Measurements from ENCODE around the gene AATF. TPM values are rescaled to one million over a fixed set of nuclear protein-coding genes. Genes with fewer than 3 reads are reported as not detected.

The AATF gene
- total RNA-seq, 1 donor from 2014 or later = 22.5 TPM

DNA sequence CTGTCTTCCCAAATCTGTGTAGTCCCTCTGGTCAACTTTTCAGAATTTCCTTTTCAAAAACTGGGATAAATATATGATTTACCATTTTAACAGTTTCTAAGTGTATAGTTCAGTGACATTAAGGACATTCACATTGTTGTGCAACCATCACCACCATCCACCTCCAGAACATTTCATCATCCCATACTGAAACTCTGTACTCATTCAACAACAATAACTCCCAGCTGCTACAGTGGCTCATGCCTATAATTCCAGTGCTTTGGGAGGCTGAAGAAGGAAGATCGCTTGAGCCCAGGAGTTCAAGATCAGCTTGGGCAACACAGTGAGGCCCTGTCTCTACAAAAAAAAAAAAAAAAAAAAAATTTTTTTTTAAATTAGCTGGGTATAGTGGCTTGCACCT lies 131.0 kb downstream of the AATF start:
- Mint-ChIP-seq H3K4me3 (ENCODE audit: unreplicated experiment) (no peak overlapping the region), H3K27ac (ENCODE audit: unreplicated experiment) (no peak overlapping the region), H3K9me3 (ENCODE audit: unreplicated experiment) (no peaks in the 10 kb centered on the region), H3K36me3 (ENCODE audit: unreplicated experiment) (peaks cover 7% of the 10 kb centered on the region), H3K27me3 (ENCODE audit: unreplicated experiment) (no peaks in the 10 kb centered on the region), H3K4me1 (ENCODE audit: low read depth, unreplicated experiment) (no peaks in the 10 kb centered on the region)
- TF ChIP-seq, protein P1, sequence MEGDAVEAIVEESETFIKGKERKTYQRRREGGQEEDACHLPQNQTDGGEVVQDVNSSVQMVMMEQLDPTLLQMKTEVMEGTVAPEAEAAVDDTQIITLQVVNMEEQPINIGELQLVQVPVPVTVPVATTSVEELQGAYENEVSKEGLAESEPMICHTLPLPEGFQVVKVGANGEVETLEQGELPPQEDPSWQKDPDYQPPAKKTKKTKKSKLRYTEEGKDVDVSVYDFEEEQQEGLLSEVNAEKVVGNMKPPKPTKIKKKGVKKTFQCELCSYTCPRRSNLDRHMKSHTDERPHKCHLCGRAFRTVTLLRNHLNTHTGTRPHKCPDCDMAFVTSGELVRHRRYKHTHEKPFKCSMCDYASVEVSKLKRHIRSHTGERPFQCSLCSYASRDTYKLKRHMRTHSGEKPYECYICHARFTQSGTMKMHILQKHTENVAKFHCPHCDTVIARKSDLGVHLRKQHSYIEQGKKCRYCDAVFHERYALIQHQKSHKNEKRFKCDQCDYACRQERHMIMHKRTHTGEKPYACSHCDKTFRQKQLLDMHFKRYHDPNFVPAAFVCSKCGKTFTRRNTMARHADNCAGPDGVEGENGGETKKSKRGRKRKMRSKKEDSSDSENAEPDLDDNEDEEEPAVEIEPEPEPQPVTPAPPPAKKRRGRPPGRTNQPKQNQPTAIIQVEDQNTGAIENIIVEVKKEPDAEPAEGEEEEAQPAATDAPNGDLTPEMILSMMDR (IDR thresholded peaks at IDR 0.05; ENCODE audit: partially characterized antibody, unreplicated experiment) = no peak
- no peak for DNase-seq

DNA sequence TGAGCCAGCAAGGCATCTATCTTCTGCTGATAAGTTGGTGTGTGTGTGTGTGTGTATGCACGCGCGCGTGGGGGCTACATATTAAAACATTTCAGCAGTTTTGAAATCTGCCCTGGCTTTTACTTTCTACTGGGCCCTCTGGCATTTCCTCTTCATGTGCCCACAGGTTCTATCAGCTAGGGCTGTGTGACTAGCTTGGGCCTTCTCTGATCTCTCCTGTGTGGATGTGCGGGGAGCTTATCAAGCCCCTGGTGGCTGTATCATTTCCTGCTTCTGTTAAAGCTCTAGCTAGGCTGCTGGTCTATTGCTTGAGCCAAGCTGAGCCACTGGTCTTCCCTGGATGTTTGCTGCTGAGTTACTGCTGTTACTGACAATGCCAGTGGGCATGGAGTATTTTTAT lies 132.5 kb downstream of the AATF start:
- H3K36me3 Mint-ChIP-seq (ENCODE audit: unreplicated experiment) = peaks cover 7% of the 10 kb centered on the region
- no peak for DNase-seq
- TF ChIP-seq, protein P1 (IDR thresholded peaks at IDR 0.05; ENCODE audit: partially characterized antibody, unreplicated experiment) = no peak
- H3K4me1 Mint-ChIP-seq (ENCODE audit: low read depth, unreplicated experiment) = no peaks in the 10 kb centered on the region
- H3K4me3 Mint-ChIP-seq (ENCODE audit: unreplicated experiment) = no peak overlapping the region
- H3K27me3 Mint-ChIP-seq (ENCODE audit: unreplicated experiment) = no peaks in the 10 kb centered on the region
- no peaks in the 10 kb centered on the region for H3K9me3 Mint-ChIP-seq (ENCODE audit: unreplicated experiment)
- no peak overlapping the region for H3K27ac Mint-ChIP-seq (ENCODE audit: unreplicated experiment)

DNA sequence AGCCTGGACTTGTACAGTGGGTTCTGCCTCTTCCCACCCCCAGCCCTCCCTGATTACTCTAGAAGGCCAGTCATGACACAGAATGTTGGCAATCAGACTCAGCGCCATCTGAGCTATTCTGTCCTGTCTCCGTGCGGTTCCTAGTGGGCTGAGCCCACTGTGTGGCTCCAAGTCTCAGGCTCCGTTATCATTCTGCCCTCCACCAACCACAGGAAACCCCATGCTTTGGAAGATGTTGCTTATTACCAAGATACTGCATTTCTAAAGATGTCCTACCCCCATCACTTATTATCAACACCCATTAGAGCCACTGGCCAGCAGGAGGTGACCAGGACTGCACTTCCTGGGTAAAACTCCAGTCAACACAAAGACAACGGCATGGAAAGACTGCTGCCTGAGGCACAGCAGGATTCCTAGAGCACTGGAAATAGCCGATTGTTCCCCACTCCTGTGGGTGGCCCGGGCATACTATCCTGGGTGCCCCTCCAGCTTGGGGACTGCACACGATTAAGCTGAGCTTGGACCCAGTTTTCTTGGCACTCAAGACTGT lies 133.6 kb downstream of the AATF start:
- H3K27me3 Mint-ChIP-seq (ENCODE audit: unreplicated experiment) = no peaks in the 10 kb centered on the region
- H3K36me3 Mint-ChIP-seq (ENCODE audit: unreplicated experiment) = peaks cover 7% of the 10 kb centered on the region
- no peak overlapping the region for H3K4me3 Mint-ChIP-seq (ENCODE audit: unreplicated experiment)
- TF ChIP-seq, protein P1 (IDR thresholded peaks at IDR 0.05; ENCODE audit: partially characterized antibody, unreplicated experiment) = no peak
- H3K27ac Mint-ChIP-seq (ENCODE audit: unreplicated experiment) = no peak overlapping the region
- H3K9me3 Mint-ChIP-seq (ENCODE audit: unreplicated experiment) = no peaks in the 10 kb centered on the region
- H3K4me1 Mint-ChIP-seq (ENCODE audit: low read depth, unreplicated experiment) = no peaks in the 10 kb centered on the region
- no peak for DNase-seq

DNA sequence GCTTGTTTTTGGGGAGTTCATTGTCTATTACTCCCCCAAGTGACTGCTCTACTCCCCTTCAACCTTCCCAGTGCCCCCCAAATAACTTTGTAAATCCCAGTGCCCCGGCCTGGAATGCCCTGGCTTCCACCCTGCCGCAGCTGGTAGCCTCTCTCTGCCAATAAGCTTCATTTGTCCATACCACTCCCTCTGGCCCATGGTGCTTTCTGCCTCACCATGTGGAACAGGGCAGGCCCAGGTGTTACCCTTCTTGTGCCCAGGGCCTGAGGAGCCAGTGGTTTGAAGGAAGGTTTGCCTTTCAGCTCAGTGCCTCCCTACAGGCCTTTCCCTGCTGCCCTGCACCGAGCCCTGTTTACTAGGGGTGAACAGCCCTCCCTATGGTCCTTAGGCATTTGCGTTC lies 134.2 kb downstream of the AATF start:
- Mint-ChIP-seq H3K27ac (ENCODE audit: unreplicated experiment) (no peak overlapping the region), H3K27me3 (ENCODE audit: unreplicated experiment) (no peaks in the 10 kb centered on the region), H3K9me3 (ENCODE audit: unreplicated experiment) (no peaks in the 10 kb centered on the region), H3K4me3 (ENCODE audit: unreplicated experiment) (no peak overlapping the region), H3K36me3 (ENCODE audit: unreplicated experiment) (peaks cover 7% of the 10 kb centered on the region), H3K4me1 (ENCODE audit: low read depth, unreplicated experiment) (no peaks in the 10 kb centered on the region)
- DNase-seq = no peak
- TF ChIP-seq, protein P1 (IDR thresholded peaks at IDR 0.05; ENCODE audit: partially characterized antibody, unreplicated experiment) = no peak

DNA sequence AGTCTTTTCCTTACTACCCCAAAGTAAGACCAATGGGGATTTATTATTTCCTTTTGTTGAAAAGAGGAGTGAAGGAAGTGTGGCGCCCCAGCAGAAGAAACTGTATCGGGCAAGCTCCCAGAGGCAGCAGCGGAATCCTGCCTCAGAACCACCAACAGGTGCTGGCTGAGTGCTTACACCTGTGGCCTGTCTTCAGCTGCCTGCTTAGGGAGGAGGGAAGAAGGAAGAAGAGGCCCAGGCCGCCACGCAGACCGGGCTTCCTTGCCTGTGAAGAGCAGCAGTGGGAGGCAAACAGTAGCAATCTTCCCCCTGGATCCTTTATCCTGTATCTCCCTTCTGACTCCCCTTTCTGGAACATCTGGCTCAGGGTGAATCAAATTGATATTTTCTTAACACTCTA lies 134.7 kb downstream of the AATF start:
- Mint-ChIP-seq H3K36me3 (ENCODE audit: unreplicated experiment) (peaks cover 7% of the 10 kb centered on the region), H3K4me1 (ENCODE audit: low read depth, unreplicated experiment) (no peaks in the 10 kb centered on the region), H3K4me3 (ENCODE audit: unreplicated experiment) (no peak overlapping the region), H3K9me3 (ENCODE audit: unreplicated experiment) (no peaks in the 10 kb centered on the region), H3K27ac (ENCODE audit: unreplicated experiment) (no peak overlapping the region), H3K27me3 (ENCODE audit: unreplicated experiment) (no peaks in the 10 kb centered on the region)
- DNase-seq = no peak
- TF ChIP-seq, protein P1 (IDR thresholded peaks at IDR 0.05; ENCODE audit: partially characterized antibody, unreplicated experiment) = no peak
